OCI-LY7 (cell line): ENCODE results near the gene ZNF432. TPM values are rescaled to one million over a fixed set of nuclear protein-coding genes. Genes with fewer than 3 reads are reported as not detected.
"Not testable (repeated sequence)": the region's sequence is repeated elsewhere in the genome, so short reads cannot be mapped to it uniquely, and the experiment has no call there.

Experiments used
- BruUV-seq: library from RNA; stranded (reverse); fragments of 400-500 nt; replicated peaks from 2 replicates; lab custom pipeline; 2021; lab: Mats Ljungman, UMichigan
- CTCF ChIA-PET: fragments of 300-600 bp; sonication (Branson Sonifier 250); formaldehyde crosslinking; loops from one replicate; lab custom pipeline; 2022; ENCODE audit warnings: antibody characterized with exemption; ENCODE audit not compliant: unreplicated experiment; lab: Charles Lee
- POLR2A ChIA-PET: fragments of 300-600 bp; sonication (Branson Sonifier 250); formaldehyde crosslinking; loops from one replicate; lab custom pipeline; 2022; ENCODE audit warnings: antibody characterized with exemption; lab: Charles Lee
- DNase-seq: peaks from one replicate; pipeline ENCODE4 v3.0.0-alpha.2; 2015; ENCODE audit warnings: low spot score
- H2AFZ ChIP-seq: fragments of 200-600 bp; sonication (generic), shearing (Covaris generic); 2 replicates; pipeline ENCODE4 v1.6.1; 2014; ENCODE audit warnings: mild to moderate bottlenecking, antibody characterized with exemption, low read length, moderate library complexity
- H3K27ac ChIP-seq: fragments of 200-600 bp; sonication (generic); 2 replicates; pipeline ENCODE4 v1.5.1; 2014; ENCODE audit warnings: mixed run types, low read depth, mild to moderate bottlenecking, moderate library complexity, low read length, inconsistent platforms; ENCODE audit not compliant: poor library complexity, severe bottlenecking
- H3K36me3 ChIP-seq: fragments of 200-600 bp; sonication (generic); 2 replicates; pipeline ENCODE4 v1.6.1; 2014; ENCODE audit warnings: mild to moderate bottlenecking, antibody characterized with exemption, low read length, moderate library complexity, mixed read lengths; ENCODE audit not compliant: insufficient read depth
- H3K4me1 ChIP-seq: fragments of 200-600 bp; sonication (generic); 2 replicates; pipeline ENCODE4 v1.5.1; 2014; ENCODE audit warnings: mild to moderate bottlenecking, low read length; ENCODE audit not compliant: insufficient read depth, poor library complexity, severe bottlenecking
- H3K4me2 ChIP-seq: fragments of 200-600 bp; sonication (generic); 2 replicates; pipeline ENCODE4 v1.6.1; 2014; ENCODE audit warnings: mild to moderate bottlenecking, low read length
- H3K4me3 ChIP-seq: fragments of 200-600 bp; sonication (generic); 2 replicates; pipeline ENCODE4 v1.5.1; 2014; ENCODE audit warnings: mild to moderate bottlenecking, low read depth, low read length; ENCODE audit not compliant: poor library complexity, severe bottlenecking
- H3K79me2 ChIP-seq: fragments of 200-600 bp; sonication (generic); 2 replicates; pipeline ENCODE4 v1.6.1; 2016; ENCODE audit warnings: low read depth, mild to moderate bottlenecking, low read length, moderate library complexity, mixed read lengths; ENCODE audit not compliant: insufficient read depth
- H3K9me2 ChIP-seq: fragments of 200-600 bp; sonication (generic); 2 replicates; pipeline ENCODE4 v1.6.1; 2016; ENCODE audit warnings: mild to moderate bottlenecking, low read length, mixed read lengths; ENCODE audit not compliant: insufficient read depth
- H3K9me3 ChIP-seq: fragments of 200-600 bp; sonication (generic); 2 replicates; pipeline ENCODE4 v1.6.1; 2014; ENCODE audit warnings: mild to moderate bottlenecking, mixed run types, low read length, mixed read lengths
- H4K20me1 ChIP-seq: fragments of 200-600 bp; sonication (generic); 2 replicates; pipeline ENCODE4 v1.6.1; 2014; ENCODE audit warnings: mild to moderate bottlenecking, antibody characterized with exemption, low read length, moderate library complexity, mixed read lengths; ENCODE audit not compliant: insufficient read depth
- EZH2phosphoT487 ChIP-seq: fragments of 200-600 bp; sonication (generic); IDR thresholded peaks from 2 replicates; pipeline ENCODE4 v1.6.1; 2018; ENCODE audit warnings: low read depth, borderline replicate concordance, mild to moderate bottlenecking, mixed run types, antibody characterized with exemption, low read length, moderate library complexity, mixed read lengths
- intact Hi-C: fragments of 100-400 bp; cut with micrococcal nuclease; formaldehyde crosslinking; loops from one replicate; pipeline ENCODE4 v1.10.0; 2022; ENCODE audit not compliant: unreplicated experiment
- total RNA-seq, 2 experiments: library from RNA; depleted of rRNA in 1 of 2; stranded (reverse); fragments of >200 nt in 1 of 2; shearing (Covaris generic) in 1 of 2; gene quantifications; 2 replicates each; pipeline ENCODE4 v1.2.3, GENCODE V29; 2014 to 2022
- TF ChIP-seq, protein P1 (sequence below): fragments of 200-600 bp; sonication (generic); conservative IDR thresholded peaks from 2 replicates; pipeline ENCODE4 v1.5.1; 2014; ENCODE audit warnings: mild to moderate bottlenecking, antibody characterized with exemption, low read length, moderate library complexity, mixed read lengths

Gene ZNF432
- total RNA-seq, 2 experiments from 2014 or later: not detected

DNA sequence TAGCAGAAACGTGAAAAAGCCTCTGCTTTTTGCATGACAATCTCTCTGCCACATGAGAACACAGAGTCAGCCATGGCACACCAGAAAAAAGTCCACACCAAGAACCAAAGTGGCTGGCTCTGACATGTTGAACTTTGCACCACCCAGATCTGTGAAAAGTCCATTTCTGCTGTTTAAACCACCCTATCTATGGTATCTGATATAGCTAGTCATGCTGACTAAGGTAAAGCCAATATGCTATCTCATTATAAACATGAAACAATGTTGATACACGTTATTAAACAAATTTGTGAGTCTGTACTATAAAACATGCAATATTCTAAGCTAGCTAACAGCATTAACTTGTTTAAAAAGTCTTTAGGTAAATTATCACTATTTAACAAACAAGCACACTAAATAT, 21.0 kb upstream of the ZNF432 start:
- H3K79me2 ChIP-seq: no peaks in the 10 kb centered on the region
- no peak overlapping the region for H3K4me2 ChIP-seq
- DNase-seq: no peak
- CTCF ChIA-PET: no interaction called here
- H3K4me3 ChIP-seq: no peak overlapping the region
- H3K9me2 ChIP-seq: no peaks in the 10 kb centered on the region
- intact Hi-C loops: no loop called here
- no peaks in the 10 kb centered on the region for H3K4me1 ChIP-seq
- H2AFZ ChIP-seq: no peak overlapping the region
- H3K27ac ChIP-seq: no peak overlapping the region
- POLR2A ChIA-PET: no interaction called here
- H3K36me3 ChIP-seq: no peaks in the 10 kb centered on the region
- H4K20me1 ChIP-seq: no peaks in the 10 kb centered on the region
- peaks cover 12% of the 10 kb centered on the region; the same call in 1 of the 2 replicates for H3K9me3 ChIP-seq
- no TSS peak for BruUV-seq
- no peak for TF ChIP-seq EZH2phosphoT487
- TF ChIP-seq, protein P1, sequence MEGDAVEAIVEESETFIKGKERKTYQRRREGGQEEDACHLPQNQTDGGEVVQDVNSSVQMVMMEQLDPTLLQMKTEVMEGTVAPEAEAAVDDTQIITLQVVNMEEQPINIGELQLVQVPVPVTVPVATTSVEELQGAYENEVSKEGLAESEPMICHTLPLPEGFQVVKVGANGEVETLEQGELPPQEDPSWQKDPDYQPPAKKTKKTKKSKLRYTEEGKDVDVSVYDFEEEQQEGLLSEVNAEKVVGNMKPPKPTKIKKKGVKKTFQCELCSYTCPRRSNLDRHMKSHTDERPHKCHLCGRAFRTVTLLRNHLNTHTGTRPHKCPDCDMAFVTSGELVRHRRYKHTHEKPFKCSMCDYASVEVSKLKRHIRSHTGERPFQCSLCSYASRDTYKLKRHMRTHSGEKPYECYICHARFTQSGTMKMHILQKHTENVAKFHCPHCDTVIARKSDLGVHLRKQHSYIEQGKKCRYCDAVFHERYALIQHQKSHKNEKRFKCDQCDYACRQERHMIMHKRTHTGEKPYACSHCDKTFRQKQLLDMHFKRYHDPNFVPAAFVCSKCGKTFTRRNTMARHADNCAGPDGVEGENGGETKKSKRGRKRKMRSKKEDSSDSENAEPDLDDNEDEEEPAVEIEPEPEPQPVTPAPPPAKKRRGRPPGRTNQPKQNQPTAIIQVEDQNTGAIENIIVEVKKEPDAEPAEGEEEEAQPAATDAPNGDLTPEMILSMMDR: no peak

DNA sequence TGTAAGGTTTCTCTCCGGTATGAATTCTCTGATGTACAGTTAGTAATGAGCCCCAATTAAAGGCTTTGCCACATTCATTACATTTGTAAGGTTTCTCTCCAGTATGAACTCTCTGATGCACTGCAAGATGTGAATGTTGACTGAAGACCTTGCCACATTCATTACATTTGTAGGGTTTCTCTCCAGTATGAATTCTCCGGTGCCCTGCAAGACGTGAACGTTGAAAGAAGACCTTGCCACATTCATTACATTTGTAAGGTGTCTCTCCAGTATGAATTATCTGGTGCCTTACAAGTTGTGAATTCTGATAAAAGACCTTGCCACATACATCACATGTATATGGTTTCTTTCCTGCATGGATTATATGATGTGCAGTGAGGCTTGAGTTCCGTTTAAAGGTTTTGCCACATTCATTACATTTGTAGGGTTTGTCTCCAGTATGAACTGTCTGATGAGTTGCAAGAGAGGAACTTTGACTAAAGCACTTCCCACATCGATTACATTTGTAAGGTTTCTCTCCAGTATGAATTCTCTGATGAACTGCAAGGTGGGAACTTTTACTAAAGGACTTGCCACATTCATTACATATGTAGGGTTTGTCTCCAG, 17.7 kb upstream of the ZNF432 start:
- TF ChIP-seq, protein P1: no peak
- no peak for TF ChIP-seq EZH2phosphoT487
- no peak overlapping the region for H3K27ac ChIP-seq
- H3K79me2 ChIP-seq: no peaks in the 10 kb centered on the region
- no peaks in the 10 kb centered on the region for H3K9me2 ChIP-seq
- ChIA-PET CTCF (no interaction called here), POLR2A (no interaction called here)
- H3K4me1 ChIP-seq: no peaks in the 10 kb centered on the region
- H3K4me3 ChIP-seq: no peak overlapping the region
- H3K36me3 ChIP-seq: no peaks in the 10 kb centered on the region
- no peak overlapping the region for H3K4me2 ChIP-seq
- no peaks in the 10 kb centered on the region for H4K20me1 ChIP-seq
- intact Hi-C loops: no loop called here
- H2AFZ ChIP-seq: no peak overlapping the region
- DNase-seq: no peak
- no TSS peak for BruUV-seq
- H3K9me3 ChIP-seq: peaks cover 12% of the 10 kb centered on the region; the same call in 1 of the 2 replicates

DNA sequence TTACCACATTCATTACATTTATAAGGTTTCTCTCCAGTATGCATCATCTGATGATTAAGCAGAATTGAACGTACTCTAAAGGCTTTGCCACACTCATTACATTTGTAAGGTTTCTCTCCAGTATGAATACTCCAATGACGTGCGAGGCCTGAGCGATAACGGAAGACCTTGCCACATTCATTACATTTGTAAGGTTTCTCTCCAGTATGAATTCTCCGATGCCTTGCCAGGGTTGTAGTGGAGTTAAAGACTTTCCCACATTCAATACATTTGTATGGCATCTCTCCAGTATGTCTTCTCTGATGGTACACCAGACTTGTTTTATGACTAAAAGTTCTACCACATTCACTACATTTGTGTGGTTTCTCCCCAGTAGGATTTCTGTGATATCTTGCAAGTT, 16.8 kb upstream of the ZNF432 start:
- ChIA-PET POLR2A (no interaction called here), CTCF (no interaction called here)
- Histone ChIP-seq H3K27ac (no peak overlapping the region), H3K9me3 (peaks cover 12% of the 10 kb centered on the region; the same call in 1 of the 2 replicates), H3K4me3 (no peak overlapping the region), H3K9me2 (no peaks in the 10 kb centered on the region), H3K36me3 (no peaks in the 10 kb centered on the region), H2AFZ (no peak overlapping the region), H3K4me2 (no peak overlapping the region), H4K20me1 (no peaks in the 10 kb centered on the region), H3K4me1 (no peaks in the 10 kb centered on the region), H3K79me2 (no peaks in the 10 kb centered on the region)
- no peak for DNase-seq
- BruUV-seq: no TSS peak
- no peak for TF ChIP-seq EZH2phosphoT487
- TF ChIP-seq, protein P1: no peak
- intact Hi-C loops: no loop called here

DNA sequence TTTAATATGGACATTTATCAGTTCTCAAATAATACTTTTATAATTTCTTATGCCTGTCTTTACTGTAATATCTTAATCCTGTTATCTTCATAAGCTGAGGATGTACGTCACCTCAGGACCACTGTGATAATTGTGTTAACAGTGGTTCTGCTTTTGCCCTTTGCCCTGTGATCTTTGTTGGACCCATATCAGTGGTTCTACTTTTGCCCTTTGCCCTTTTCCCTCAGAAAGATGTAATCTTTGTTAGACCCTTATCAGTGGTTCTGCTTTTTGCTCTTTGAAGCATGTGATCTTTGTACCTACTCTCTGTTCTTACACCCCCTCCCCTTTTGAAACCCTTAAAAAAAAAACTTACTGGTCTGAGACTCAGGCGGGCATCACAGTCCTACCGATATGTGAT, 7.8 kb upstream of the ZNF432 start:
- H3K4me2 ChIP-seq, H4K20me1 ChIP-seq, H3K9me2 ChIP-seq, DNase-seq, H3K79me2 ChIP-seq, H3K36me3 ChIP-seq, H3K27ac ChIP-seq, BruUV-seq, POLR2A ChIA-PET, CTCF ChIA-PET, H3K9me3 ChIP-seq, H2AFZ ChIP-seq, intact Hi-C loops, H3K4me1 ChIP-seq, H3K4me3 ChIP-seq: not testable (repeated sequence)
